Keratinocyte (primary cell): ENCODE data around the gene CARTPT.

Experiments used
- CTCF ChIP-seq, 3 experiments: IDR thresholded peaks in 1 of 3; conservative IDR thresholded peaks in 1 of 3; optimal IDR thresholded peaks in 1 of 3; 2 replicates in 2 of 3; 3 replicates in 1 of 3; pipeline versions ENCODE3 to v1.5.1; 2011; ENCODE audit warnings: low read length in 3 of 3, mild to moderate bottlenecking in 3 of 3, moderate library complexity in 2 of 3, control low read depth in 1 of 3, inconsistent platforms in 1 of 3; ENCODE audit not compliant: insufficient read depth in 2 of 3; ENCODE audit errors: extremely low read depth in 1 of 3
- EZH2 ChIP-seq: IDR thresholded peaks from one replicate; pipeline ENCODE4 v1.6.1; 2012; ENCODE audit warnings: inconsistent platforms, mild to moderate bottlenecking, low read length, moderate library complexity

- no peak for TF ChIP-seq CTCF (optimal IDR thresholded peaks at IDR 0.05 in 1 of 3, IDR thresholded peaks at IDR 0.05 in 1 of 3, conservative IDR thresholded peaks at IDR 0.05 in 1 of 3; ENCODE audit: extremely low read depth in 1 of 3, insufficient read depth in 2 of 3, low read length in 3 of 3)
- TF ChIP-seq EZH2 = no peak
Measured at GRCh38 chr5:71714911-71715310, 4.2 kb upstream of the CARTPT start.
